ENCODE results near the gene TAX1BP1. TPM values are rescaled to one million over a fixed set of nuclear protein-coding genes. Genes with fewer than 3 reads are reported as not detected.

Gene TAX1BP1
- total RNA-seq, 1 experiment from 2014 or later, result 58.5 TPM

- no peak overlapping the region for H2AFZ ChIP-seq (ENCODE audit: low read length)
- no peaks in the 10 kb centered on the region for H3K79me2 ChIP-seq (ENCODE audit: low read length)
- no peaks in the 10 kb centered on the region for H3F3A ChIP-seq (ENCODE audit: low read length, unreplicated experiment)
- H4K20me1 ChIP-seq (ENCODE audit: low read length), result no peaks in the 10 kb centered on the region
- ATAC-seq (no peak), DNase-seq (no peak)
- no peak overlapping the region for H3K4me2 ChIP-seq (ENCODE audit: low read length)
- BruUV-seq (replicated peaks), result no TSS peak
- ChIA-PET POLR2A (ENCODE audit: unreplicated experiment) (no interaction called here), CTCF (no interaction called here)
- H3K27me3 ChIP-seq (ENCODE audit: low read length), result no peaks in the 10 kb centered on the region
- intact Hi-C loops (cut with micrococcal nuclease), result no loop called here
- H3K9ac ChIP-seq (ENCODE audit: low read length), result no peak overlapping the region
- peaks cover 9% of the 10 kb centered on the region for H3K4me1 ChIP-seq (ENCODE audit: insufficient read depth, low read length)
- no peaks in the 10 kb centered on the region for H3K9me2 ChIP-seq (replicated peaks; ENCODE audit: low read length)
- H3K36me3 ChIP-seq (ENCODE audit: low read depth, low read length), result no peaks in the 10 kb centered on the region
- H3K9me3 ChIP-seq (ENCODE audit: low read length), result no peaks in the 10 kb centered on the region
- TF ChIP-seq EZH2phosphoT487 (IDR thresholded peaks at IDR 0.05; ENCODE audit: borderline replicate concordance, low read length), result no peak
- no peak overlapping the region for H3K4me3 ChIP-seq (ENCODE audit: low read length)
- no peak overlapping the region for H3K27ac ChIP-seq (ENCODE audit: low read length)
Measured at GRCh38 chr7:27704422-27705199, 35.4 kb upstream of the TAX1BP1 start.

GRCh38 chr7:27705200-27705594 is 34.8 kb upstream of the TAX1BP1 start:
- POLR2A ChIA-PET (ENCODE audit: unreplicated experiment), result no interaction called here
- BruUV-seq (replicated peaks), result no TSS peak
- Histone ChIP-seq H3K4me2 (ENCODE audit: low read length) (no peak overlapping the region), H3K4me3 (ENCODE audit: low read length) (no peak overlapping the region), H4K20me1 (ENCODE audit: low read length) (no peaks in the 10 kb centered on the region), H3K36me3 (ENCODE audit: low read depth, low read length) (no peaks in the 10 kb centered on the region), H3K9ac (ENCODE audit: low read length) (no peak overlapping the region), H3K27ac (ENCODE audit: low read length) (no peak overlapping the region), H3K4me1 (ENCODE audit: insufficient read depth, low read length) (peaks cover 13% of the 10 kb centered on the region), H2AFZ (ENCODE audit: low read length) (no peak overlapping the region), H3K9me3 (ENCODE audit: low read length) (no peaks in the 10 kb centered on the region), H3K27me3 (ENCODE audit: low read length) (no peaks in the 10 kb centered on the region), H3F3A (ENCODE audit: low read length, unreplicated experiment) (no peaks in the 10 kb centered on the region), H3K9me2 (replicated peaks; ENCODE audit: low read length) (no peaks in the 10 kb centered on the region), H3K79me2 (ENCODE audit: low read length) (no peaks in the 10 kb centered on the region)
- no peak for ATAC-seq
- no peak for DNase-seq
- intact Hi-C loops (cut with micrococcal nuclease), result no loop called here
- TF ChIP-seq EZH2 (IDR thresholded peaks at IDR 0.05; ENCODE audit: low read length, unreplicated experiment) (no peak), EZH2phosphoT487 (IDR thresholded peaks at IDR 0.05; ENCODE audit: borderline replicate concordance, low read length) (no peak), CTCF (conservative IDR thresholded peaks at IDR 0.05; ENCODE audit: low read depth, low read length) (no peak)
- CTCF ChIA-PET, result no interaction called here

- H3K4me2 ChIP-seq (ENCODE audit: low read length), result no peak overlapping the region
- no peaks in the 10 kb centered on the region for H3K36me3 ChIP-seq (ENCODE audit: low read depth, low read length)
- no peaks in the 10 kb centered on the region for H3K9me3 ChIP-seq (ENCODE audit: low read length)
- H3K9ac ChIP-seq (ENCODE audit: low read length), result no peak overlapping the region
- H3K9me2 ChIP-seq (replicated peaks; ENCODE audit: low read length), result no peaks in the 10 kb centered on the region
- H3F3A ChIP-seq (ENCODE audit: low read length, unreplicated experiment), result no peaks in the 10 kb centered on the region
- ChIA-PET CTCF (interaction anchor here (0.6 kb wide), 1 partner anchor 8 kb away, joined by 5 read pairs; no protein-coding TSS in a partner anchor), POLR2A (ENCODE audit: unreplicated experiment) (interaction anchor here (0.6 kb wide), 1 partner anchor 88 kb away, joined by 4 read pairs; no protein-coding TSS in a partner anchor)
- ATAC-seq (no peak), DNase-seq (no peak)
- no peak overlapping the region for H2AFZ ChIP-seq (ENCODE audit: low read length)
- no TSS peak for BruUV-seq (replicated peaks)
- TF ChIP-seq EZH2 (IDR thresholded peaks at IDR 0.05; ENCODE audit: low read length, unreplicated experiment) (no peak), EZH2phosphoT487 (IDR thresholded peaks at IDR 0.05; ENCODE audit: borderline replicate concordance, low read length) (no peak), CTCF (conservative IDR thresholded peaks at IDR 0.05; ENCODE audit: low read depth, low read length) (no peak)
- no peaks in the 10 kb centered on the region for H3K27me3 ChIP-seq (ENCODE audit: low read length)
- H3K79me2 ChIP-seq (ENCODE audit: low read length), result no peaks in the 10 kb centered on the region
- intact Hi-C loops (cut with micrococcal nuclease), result no loop called here
- no peak overlapping the region for H3K4me3 ChIP-seq (ENCODE audit: low read length)
- H3K27ac ChIP-seq (ENCODE audit: low read length), result no peak overlapping the region
- peaks cover 14% of the 10 kb centered on the region for H3K4me1 ChIP-seq (ENCODE audit: insufficient read depth, low read length)
- no peaks in the 10 kb centered on the region for H4K20me1 ChIP-seq (ENCODE audit: low read length)
Measured at GRCh38 chr7:27708485-27708884, 31.5 kb upstream of the TAX1BP1 start.

Measured in PC-3 (cell line).